Neural cell (in vitro differentiated cells): ENCODE results near the gene GAPDHS. TPM values are rescaled to one million over a fixed set of nuclear protein-coding genes. Genes with fewer than 3 reads are reported as not detected.

Experiments used
- H2AFZ ChIP-seq: fragments of 200-600, 300-800 bp; sonication (generic), shearing (Covaris generic); 2 replicates; pipeline ENCODE4 v1.6.0; 2014; ENCODE audit warnings: low read depth, mild to moderate bottlenecking, antibody characterized with exemption, low read length, moderate library complexity
- H3F3A ChIP-seq: fragments of 200-600 bp; shearing (Covaris generic); 2 replicates; pipeline ENCODE4 v1.6.1; 2016; ENCODE audit warnings: mild to moderate bottlenecking, moderate library complexity, mixed read lengths, antibody characterized with exemption, low read length; ENCODE audit not compliant: insufficient read depth, poor library complexity, severe bottlenecking
- H3K27ac ChIP-seq: fragments of 200-600, 300-800 bp; sonication (generic), shearing (Covaris generic); 2 replicates; pipeline ENCODE4 v1.5.1; 2014; ENCODE audit warnings: mild to moderate bottlenecking, low read length, moderate library complexity
- H3K27me3 ChIP-seq: fragments of 300-800, 200-600 bp; sonication (generic), shearing (Covaris generic); 2 replicates; pipeline ENCODE4 v1.6.0; 2014; ENCODE audit warnings: mild to moderate bottlenecking, low read depth, low read length, moderate library complexity; ENCODE audit not compliant: insufficient read depth
- H3K36me3 ChIP-seq: fragments of 300-800, 200-600 bp; sonication (generic), shearing (Covaris generic); 2 replicates; pipeline ENCODE4 v1.5.1; 2014; ENCODE audit warnings: mild to moderate bottlenecking, antibody characterized with exemption, low read length, moderate library complexity; ENCODE audit not compliant: insufficient read depth
- H3K4me2 ChIP-seq: fragments of 300-800, 200-600 bp; sonication (generic), shearing (Covaris generic); 2 replicates; pipeline ENCODE4 v1.6.0; 2014; ENCODE audit warnings: mild to moderate bottlenecking, low read length
- H3K4me3 ChIP-seq: fragments of 300-800, 200-600 bp; sonication (generic), shearing (Covaris generic); 2 replicates; pipeline ENCODE4 v1.5.1; 2014; ENCODE audit warnings: mild to moderate bottlenecking, low read length, moderate library complexity
- H3K79me2 ChIP-seq: fragments of 200-600 bp; shearing (Covaris generic); replicated peaks from 2 replicates; pipeline ENCODE4 v1.6.0; 2014; ENCODE audit warnings: mild to moderate bottlenecking, low read length, moderate library complexity; ENCODE audit not compliant: insufficient read depth
- H3K9ac ChIP-seq: fragments of 300-800, 200-600 bp; sonication (generic), shearing (Covaris generic); 2 replicates; pipeline ENCODE4 v1.6.1; 2016; ENCODE audit warnings: mild to moderate bottlenecking, low read length, mixed read lengths
- H3K9me2 ChIP-seq: fragments of 200-600 bp; shearing (Covaris generic); 2 replicates; pipeline ENCODE4 v1.6.1; 2016; ENCODE audit warnings: mild to moderate bottlenecking, low read length, mixed read lengths; ENCODE audit not compliant: insufficient read depth
- H3K9me3 ChIP-seq: fragments of 200-600, 300-800 bp; sonication (generic), shearing (Covaris generic); 2 replicates; pipeline ENCODE4 v1.6.1; 2016; ENCODE audit warnings: mild to moderate bottlenecking, mixed run types, low read length, moderate library complexity, mixed read lengths
- H4K20me1 ChIP-seq: fragments of 200-600 bp; shearing (Covaris generic); 2 replicates; pipeline ENCODE4 v1.6.1; 2016; ENCODE audit warnings: mild to moderate bottlenecking, mixed run types; ENCODE audit not compliant: insufficient read depth
- CTCF ChIP-seq: fragments of 450-650 bp; IDR thresholded peaks from 2 replicates; pipeline ENCODE4 v1.5.1; 2014; ENCODE audit warnings: antibody characterized with exemption, mild to moderate bottlenecking, moderate library complexity; ENCODE audit not compliant: poor library complexity, severe bottlenecking
- EP300 ChIP-seq: fragments of 450-650 bp; conservative IDR thresholded peaks from 2 replicates; pipeline ENCODE4 v1.6.1; 2014; ENCODE audit warnings: antibody characterized with exemption, mild to moderate bottlenecking, moderate library complexity; ENCODE audit not compliant: poor library complexity, severe bottlenecking
- EZH2 ChIP-seq: fragments of 200-600, 300-800 bp; shearing (Covaris generic), sonication (generic); IDR thresholded peaks from 2 replicates; pipeline ENCODE4 v1.6.1; 2014; ENCODE audit warnings: antibody characterized with exemption, low read length, borderline replicate concordance, mild to moderate bottlenecking; ENCODE audit not compliant: insufficient read depth, poor library complexity, severe bottlenecking
- MXI1 ChIP-seq: fragments of 450-650 bp; conservative IDR thresholded peaks from 2 replicates; pipeline ENCODE4 v1.6.1; 2014; ENCODE audit warnings: antibody characterized with exemption, mild to moderate bottlenecking; ENCODE audit not compliant: poor library complexity, severe bottlenecking
- POLR2AphosphoS5 ChIP-seq: IDR thresholded peaks from 2 replicates; pipeline ENCODE4 v1.6.1; 2012
- RAD21 ChIP-seq: fragments of 450-650 bp; conservative IDR thresholded peaks from 2 replicates; pipeline ENCODE4 v1.6.1; 2014; ENCODE audit warnings: antibody characterized with exemption, mild to moderate bottlenecking, moderate library complexity
- REST ChIP-seq: IDR thresholded peaks from 2 replicates; pipeline ENCODE4 v1.6.1; 2012; ENCODE audit warnings: borderline replicate concordance
- SMC3 ChIP-seq: fragments of 450-650 bp; conservative IDR thresholded peaks from 2 replicates; pipeline ENCODE4 v1.6.1; 2014; ENCODE audit warnings: antibody characterized with exemption, mild to moderate bottlenecking, moderate library complexity; ENCODE audit not compliant: poor library complexity
- TAF1 ChIP-seq: IDR thresholded peaks from 2 replicates; pipeline ENCODE4 v1.6.1; 2012; ENCODE audit warnings: low read depth
- polyA plus RNA-seq: library from polyadenylated mRNA; depleted of rRNA; stranded (reverse); fragments of >200 nt; gene quantifications from 2 replicates; pipeline ENCODE4 v1.2.3, GENCODE V29; 2014

The GAPDHS gene
- polyA plus RNA-seq, 1 donor from 2014 or later: not detected

- Histone ChIP-seq H3K79me2 (no peaks in the 10 kb centered on the region), H2AFZ (no peak overlapping the region), H3K9me3 (no peaks in the 10 kb centered on the region), H3K4me2 (no peak overlapping the region), H3F3A (no peaks in the 10 kb centered on the region), H3K27ac (no peak overlapping the region), H3K9me2 (no peaks in the 10 kb centered on the region), H4K20me1 (no peaks in the 10 kb centered on the region), H3K4me3 (no peak overlapping the region), H3K36me3 (no peaks in the 10 kb centered on the region), H3K9ac (no peak overlapping the region), H3K27me3 (no peaks in the 10 kb centered on the region)
- TF ChIP-seq RAD21 (no peak), CTCF (no peak), POLR2AphosphoS5 (no peak), SMC3 (no peak), REST (no peak), EP300 (no peak), TAF1 (no peak), EZH2 (no peak), MXI1 (no peak)
Measured at GRCh38 chr19:35534803-35535480, 1.7 kb downstream of the GAPDHS start.

- Histone ChIP-seq H3F3A (no peaks in the 10 kb centered on the region), H3K9ac (no peak overlapping the region), H3K27me3 (no peaks in the 10 kb centered on the region), H2AFZ (no peak overlapping the region), H3K79me2 (no peaks in the 10 kb centered on the region), H3K36me3 (no peaks in the 10 kb centered on the region), H3K4me2 (no peak overlapping the region), H3K9me2 (no peaks in the 10 kb centered on the region), H3K27ac (no peak overlapping the region), H3K9me3 (no peaks in the 10 kb centered on the region), H3K4me3 (no peak overlapping the region), H4K20me1 (no peaks in the 10 kb centered on the region)
- no peak for TF ChIP-seq EZH2
- TF ChIP-seq RAD21: no peak
- no peak for TF ChIP-seq MXI1
- TF ChIP-seq POLR2AphosphoS5: no peak
- TF ChIP-seq TAF1: no peak
- TF ChIP-seq REST: no peak
- no peak for TF ChIP-seq SMC3
- no peak for TF ChIP-seq CTCF
- no peak for TF ChIP-seq EP300
Measured at GRCh38 chr19:35539314-35539713, 6.1 kb downstream of the GAPDHS start.
